HepG2 (cell line): ENCODE data around the gene ZSCAN21.

Experiments
- MXI1 ChIP-seq: IDR thresholded peaks from 3 replicates; pipeline ENCODE4 v1.6.1; 2012; ENCODE audit warnings: low read depth, low read length, inconsistent platforms, borderline replicate concordance
- TBP ChIP-seq: sonication (generic); formaldehyde crosslinking; IDR thresholded peaks from 2 replicates; pipeline ENCODE4 v1.5.0; 2020; ENCODE audit warnings: missing genetic modification reagents
- TF ChIP-seq, protein P1 (sequence below): sonication (generic); formaldehyde crosslinking; IDR thresholded peaks from 2 replicates; pipeline ENCODE4 v1.5.0; 2020; ENCODE audit warnings: mild to moderate bottlenecking, missing genetic modification reagents, moderate library complexity
- TF ChIP-seq, protein P2 (sequence below): sonication (generic); formaldehyde crosslinking; IDR thresholded peaks from 2 replicates; pipeline ENCODE4 v1.4.0; 2020; ENCODE audit warnings: missing genetic modification reagents

DNA sequence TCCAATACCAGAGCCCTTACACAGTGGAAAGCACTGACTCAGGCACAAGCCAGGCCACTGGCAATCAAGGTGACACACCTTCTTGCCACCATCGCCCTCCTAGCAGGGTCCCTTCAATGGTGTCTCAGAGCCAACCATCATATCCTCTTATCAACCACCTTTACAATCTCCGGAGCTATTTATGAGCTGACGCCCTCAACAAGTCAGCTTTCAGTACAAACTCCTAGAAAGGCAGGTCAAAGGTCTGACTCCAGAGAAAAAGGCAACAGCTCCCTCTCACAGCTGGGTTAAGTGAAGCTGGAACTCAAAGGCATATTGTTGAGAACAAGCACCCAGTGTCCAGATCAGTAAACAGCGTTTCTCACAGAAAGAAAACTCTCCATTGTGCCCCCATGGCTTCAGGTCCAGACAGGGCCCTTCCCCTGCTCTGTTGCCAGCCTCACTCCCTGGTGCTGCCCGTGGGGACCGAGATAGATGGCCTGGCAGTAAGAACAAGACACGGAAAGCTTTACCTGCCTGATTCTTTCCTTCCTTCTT lies 29.5 kb downstream of the ZSCAN21 start:
- TF ChIP-seq TBP (CRISPR knock-in tag) (no peak), MXI1 (no peak)
- TF ChIP-seq, protein P1, sequence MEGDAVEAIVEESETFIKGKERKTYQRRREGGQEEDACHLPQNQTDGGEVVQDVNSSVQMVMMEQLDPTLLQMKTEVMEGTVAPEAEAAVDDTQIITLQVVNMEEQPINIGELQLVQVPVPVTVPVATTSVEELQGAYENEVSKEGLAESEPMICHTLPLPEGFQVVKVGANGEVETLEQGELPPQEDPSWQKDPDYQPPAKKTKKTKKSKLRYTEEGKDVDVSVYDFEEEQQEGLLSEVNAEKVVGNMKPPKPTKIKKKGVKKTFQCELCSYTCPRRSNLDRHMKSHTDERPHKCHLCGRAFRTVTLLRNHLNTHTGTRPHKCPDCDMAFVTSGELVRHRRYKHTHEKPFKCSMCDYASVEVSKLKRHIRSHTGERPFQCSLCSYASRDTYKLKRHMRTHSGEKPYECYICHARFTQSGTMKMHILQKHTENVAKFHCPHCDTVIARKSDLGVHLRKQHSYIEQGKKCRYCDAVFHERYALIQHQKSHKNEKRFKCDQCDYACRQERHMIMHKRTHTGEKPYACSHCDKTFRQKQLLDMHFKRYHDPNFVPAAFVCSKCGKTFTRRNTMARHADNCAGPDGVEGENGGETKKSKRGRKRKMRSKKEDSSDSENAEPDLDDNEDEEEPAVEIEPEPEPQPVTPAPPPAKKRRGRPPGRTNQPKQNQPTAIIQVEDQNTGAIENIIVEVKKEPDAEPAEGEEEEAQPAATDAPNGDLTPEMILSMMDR = peak; percentile 51
- TF ChIP-seq, protein P2, sequence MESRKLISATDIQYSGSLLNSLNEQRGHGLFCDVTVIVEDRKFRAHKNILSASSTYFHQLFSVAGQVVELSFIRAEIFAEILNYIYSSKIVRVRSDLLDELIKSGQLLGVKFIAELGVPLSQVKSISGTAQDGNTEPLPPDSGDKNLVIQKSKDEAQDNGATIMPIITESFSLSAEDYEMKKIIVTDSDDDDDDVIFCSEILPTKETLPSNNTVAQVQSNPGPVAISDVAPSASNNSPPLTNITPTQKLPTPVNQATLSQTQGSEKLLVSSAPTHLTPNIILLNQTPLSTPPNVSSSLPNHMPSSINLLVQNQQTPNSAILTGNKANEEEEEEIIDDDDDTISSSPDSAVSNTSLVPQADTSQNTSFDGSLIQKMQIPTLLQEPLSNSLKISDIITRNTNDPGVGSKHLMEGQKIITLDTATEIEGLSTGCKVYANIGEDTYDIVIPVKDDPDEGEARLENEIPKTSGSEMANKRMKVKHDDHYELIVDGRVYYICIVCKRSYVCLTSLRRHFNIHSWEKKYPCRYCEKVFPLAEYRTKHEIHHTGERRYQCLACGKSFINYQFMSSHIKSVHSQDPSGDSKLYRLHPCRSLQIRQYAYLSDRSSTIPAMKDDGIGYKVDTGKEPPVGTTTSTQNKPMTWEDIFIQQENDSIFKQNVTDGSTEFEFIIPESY (CRISPR knock-in tag) = no peak
